ENCODE measurements around the gene SCO1. TPM values are rescaled to one million over a fixed set of nuclear protein-coding genes. Genes with fewer than 3 reads are reported as not detected.

Gene SCO1
- total and polyA plus RNA-seq, 2 donors (not counting 3 experiments of a cell fraction or from before 2014, with no cell fraction given) = 11.9 to 30.8 TPM

DNA sequence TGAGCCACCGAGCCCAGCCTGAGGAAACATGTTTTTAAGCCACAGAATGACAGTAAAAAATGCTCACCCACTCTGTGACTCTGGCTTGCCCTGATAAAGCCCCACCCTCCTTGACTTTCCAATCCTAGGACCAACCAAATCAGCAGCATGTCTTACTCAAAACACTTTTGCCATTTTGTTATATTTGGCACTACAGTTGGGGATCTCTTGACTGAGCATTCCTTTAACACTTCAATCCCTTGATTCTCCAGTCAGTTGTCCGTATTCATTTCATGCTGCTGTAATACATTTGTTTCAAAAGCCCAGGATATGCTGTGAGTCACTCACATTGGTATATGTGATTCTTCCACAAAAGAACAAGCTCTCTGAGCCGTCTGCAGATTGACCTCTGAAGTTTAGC, 48.4 kb downstream of the SCO1 start:
- Histone ChIP-seq H3K79me2 (ENCODE audit: control insufficient read depth, insufficient read depth, low read length) (no peaks in the 10 kb centered on the region), H3K36me3 (ENCODE audit: control insufficient read depth in 2 of 2, extremely low read depth in 1 of 2, insufficient read depth in 2 of 2, low read length in 2 of 2) (no peaks in the 10 kb centered on the region), H3K27me3 (ENCODE audit: control insufficient read depth in 2 of 2, insufficient read depth in 2 of 2, low read length in 2 of 2) (no peaks in the 10 kb centered on the region), H2AFZ (ENCODE audit: low read depth, low read length) (no peak overlapping the region), H4K20me1 (replicated peaks; ENCODE audit: control insufficient read depth, extremely low read depth, insufficient read depth, low read length) (no peaks in the 10 kb centered on the region), H3K4me3 (replicated peaks in 1 of 3; ENCODE audit: insufficient read depth in 1 of 3, low read depth in 1 of 3, low read length in 3 of 3) (no peak overlapping the region), H3K27ac (ENCODE audit: insufficient read depth, low read depth, low read length) (no peak overlapping the region), H3K4me1 (ENCODE audit: control insufficient read depth, extremely low read depth, insufficient read depth, low read length) (no peaks in the 10 kb centered on the region), H3K9me1 (replicated peaks; ENCODE audit: control insufficient read depth, extremely low read depth, insufficient read depth, low read length) (no peaks in the 10 kb centered on the region), H3K4me2 (ENCODE audit: insufficient read depth, low read length) (no peak overlapping the region), H3K9me3 (replicated peaks; ENCODE audit: control insufficient read depth, insufficient read depth, low read length) (no peaks in the 10 kb centered on the region), H3K9ac (replicated peaks; ENCODE audit: extremely low read depth, insufficient read depth, low read length) (no peak overlapping the region)
- POLR2A ChIA-PET = no interaction called here
- FAIRE-seq (no peak), DNase-seq (ENCODE audit: low read depth, low spot score) (no peak)
- intact Hi-C loops (cut with micrococcal nuclease) = loop anchor here (5.0 to 10.0 kb wide), 2 partner anchors 493 to 1336 kb away; no protein-coding TSS in a partner anchor
- CTCF ChIA-PET = interaction anchor here (0.9 kb wide), 1 partner anchor 31 kb away, joined by 3 read pairs; no protein-coding TSS in a partner anchor
- BruUV-seq (replicated peaks) = no TSS peak
- TF ChIP-seq FOS (IDR thresholded peaks at IDR 0.05; ENCODE audit: borderline replicate concordance, insufficient read depth, low read length) (no peak), GATA2 (IDR thresholded peaks at IDR 0.05; ENCODE audit: insufficient read depth, insufficient read length, low read depth, low read length) (no peak), EZH2 (IDR thresholded peaks at IDR 0.05; ENCODE audit: borderline replicate concordance, low read depth, low read length, severe bottlenecking) (no peak), POLR2A (IDR thresholded peaks at IDR 0.05; ENCODE audit: low read depth, low read length) (no peak), POLR2AphosphoS5 (IDR thresholded peaks at IDR 0.05; ENCODE audit: insufficient read depth, low read depth, low read length) (no peak)
- TF ChIP-seq, protein P1, sequence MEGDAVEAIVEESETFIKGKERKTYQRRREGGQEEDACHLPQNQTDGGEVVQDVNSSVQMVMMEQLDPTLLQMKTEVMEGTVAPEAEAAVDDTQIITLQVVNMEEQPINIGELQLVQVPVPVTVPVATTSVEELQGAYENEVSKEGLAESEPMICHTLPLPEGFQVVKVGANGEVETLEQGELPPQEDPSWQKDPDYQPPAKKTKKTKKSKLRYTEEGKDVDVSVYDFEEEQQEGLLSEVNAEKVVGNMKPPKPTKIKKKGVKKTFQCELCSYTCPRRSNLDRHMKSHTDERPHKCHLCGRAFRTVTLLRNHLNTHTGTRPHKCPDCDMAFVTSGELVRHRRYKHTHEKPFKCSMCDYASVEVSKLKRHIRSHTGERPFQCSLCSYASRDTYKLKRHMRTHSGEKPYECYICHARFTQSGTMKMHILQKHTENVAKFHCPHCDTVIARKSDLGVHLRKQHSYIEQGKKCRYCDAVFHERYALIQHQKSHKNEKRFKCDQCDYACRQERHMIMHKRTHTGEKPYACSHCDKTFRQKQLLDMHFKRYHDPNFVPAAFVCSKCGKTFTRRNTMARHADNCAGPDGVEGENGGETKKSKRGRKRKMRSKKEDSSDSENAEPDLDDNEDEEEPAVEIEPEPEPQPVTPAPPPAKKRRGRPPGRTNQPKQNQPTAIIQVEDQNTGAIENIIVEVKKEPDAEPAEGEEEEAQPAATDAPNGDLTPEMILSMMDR (IDR thresholded peaks at IDR 0.05; ENCODE audit: extremely low read depth in 1 of 2, insufficient read depth in 1 of 2, low read depth in 1 of 2, low read length in 2 of 2) = no peak
- TF ChIP-seq, protein P2, sequence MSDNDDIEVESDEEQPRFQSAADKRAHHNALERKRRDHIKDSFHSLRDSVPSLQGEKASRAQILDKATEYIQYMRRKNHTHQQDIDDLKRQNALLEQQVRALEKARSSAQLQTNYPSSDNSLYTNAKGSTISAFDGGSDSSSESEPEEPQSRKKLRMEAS (IDR thresholded peaks at IDR 0.05; ENCODE audit: insufficient read depth, insufficient read length) = no peak
- dilution Hi-C loops (cut with MboI; ENCODE audit: extremely low pct_ligation_motif_present, low sequenced_read_pairs) = no loop called here
